ENCODE measurements around the gene HIVEP3.
"Not testable (repeated sequence)": the region's sequence is repeated elsewhere in the genome, so short reads cannot be mapped to it uniquely, and the experiment has no call there.

Gene HIVEP3

DNA sequence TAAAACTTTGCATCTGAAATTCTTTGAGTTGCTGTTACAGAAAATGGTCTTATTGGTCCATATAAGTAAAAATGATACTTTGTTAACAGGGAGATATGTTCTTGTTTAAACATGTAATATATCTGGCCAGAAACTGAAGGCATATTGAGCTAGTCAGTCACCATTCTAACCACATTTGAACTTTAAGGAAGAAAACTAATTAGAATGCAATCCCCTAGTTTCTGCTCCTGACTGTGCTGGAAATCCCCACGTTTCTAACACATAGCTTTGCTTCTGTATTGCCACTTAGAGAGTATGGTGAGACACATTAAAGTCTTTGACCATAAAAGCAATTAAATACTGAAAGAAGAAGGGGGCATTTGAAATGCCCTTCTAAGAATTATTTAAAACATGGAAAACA lies 32.1 kb upstream of the HIVEP3 start:
- Histone ChIP-seq H3K36me3 (no peaks in the 10 kb centered on the region), H3K4me3 (no peak overlapping the region), H3K27ac (no peak overlapping the region), H3K27me3 (no peaks in the 10 kb centered on the region), H3K9ac (no peak overlapping the region), H3K4me2 (no peak overlapping the region), H4K20me1 (no peaks in the 10 kb centered on the region; a peak in 1 of 22 replicates), H3K9me3 (replicated peaks in 1 of 11) (peaks cover 16 to 40% (median 30%) of the 10 kb centered on the region in 11 experiments), H3K4me1 (peaks cover 4 to 12% (median 8%) of the 10 kb centered on the region in 10 experiments)
- no peak for TF ChIP-seq Cebpa-rat (IDR thresholded peaks at IDR 0.05)

- not testable (repeated sequence) for H3K27ac ChIP-seq, H4K20me1 ChIP-seq, H3K36me3 ChIP-seq, H3K27me3 ChIP-seq, H3K4me3 ChIP-seq, H3K4me1 ChIP-seq, H3K9ac ChIP-seq, H3K4me2 ChIP-seq
- peaks cover 30 to 50% (median 38%) of the 10 kb centered on the region in 11 experiments for H3K9me3 ChIP-seq (replicated peaks in 1 of 11)
These were observed 27.2 kb upstream of the HIVEP3 start for GRCh38 chr1:41945946-41946345.

- H3K4me1 ChIP-seq, result peaks cover 0 to 9% (median 0%) of the 10 kb centered on the region in 10 experiments; a peak in 2 of 20 replicates
- no peak overlapping the region for H3K4me2 ChIP-seq
- H3K9ac ChIP-seq, result no peak overlapping the region
- H3K27ac ChIP-seq, result no peak overlapping the region
- H3K36me3 ChIP-seq, result no peaks in the 10 kb centered on the region
- H4K20me1 ChIP-seq, result no peaks in the 10 kb centered on the region
- no peak for TF ChIP-seq Cebpa-rat (IDR thresholded peaks at IDR 0.05)
- H3K9me3 ChIP-seq (replicated peaks in 1 of 11), result peaks cover 15 to 29% (median 18%) of the 10 kb centered on the region in 11 experiments
- H3K27me3 ChIP-seq, result no peaks in the 10 kb centered on the region
- no peak overlapping the region for H3K4me3 ChIP-seq
These were observed 25.0 kb upstream of the HIVEP3 start for GRCh38 chr1:41943717-41944116.

DNA sequence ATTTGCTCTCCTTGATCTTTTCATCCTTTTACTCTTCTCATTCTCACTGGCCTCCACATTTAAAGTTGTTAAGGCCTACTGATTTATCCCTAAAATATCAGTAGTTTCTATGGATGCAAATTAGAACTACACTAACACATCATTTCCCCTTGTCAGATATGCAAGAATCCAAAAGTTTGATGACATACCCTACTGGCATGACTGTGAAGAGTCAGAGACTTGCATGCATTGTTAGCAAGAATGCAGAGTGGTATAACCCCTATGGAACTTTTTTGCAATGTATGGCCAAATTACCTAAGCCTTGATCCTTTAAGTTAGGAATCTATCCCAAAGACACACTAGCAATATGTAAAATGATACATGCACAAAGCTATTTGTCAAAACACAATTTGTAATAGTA lies 23.6 kb upstream of the HIVEP3 start:
- H4K20me1 ChIP-seq, result no peaks in the 10 kb centered on the region
- no peaks in the 10 kb centered on the region for H3K27me3 ChIP-seq
- no peak overlapping the region for H3K9ac ChIP-seq
- no peak overlapping the region for H3K4me3 ChIP-seq
- no peak overlapping the region for H3K27ac ChIP-seq
- TF ChIP-seq Cebpa-rat (IDR thresholded peaks at IDR 0.05), result no peak
- H3K4me2 ChIP-seq, result no peak overlapping the region
- H3K4me1 ChIP-seq, result peaks cover 0 to 9% (median 0%) of the 10 kb centered on the region in 10 experiments; a peak in 2 of 20 replicates
- peaks cover 15 to 21% (median 16%) of the 10 kb centered on the region in 11 experiments for H3K9me3 ChIP-seq (replicated peaks in 1 of 11)
- H3K36me3 ChIP-seq, result no peaks in the 10 kb centered on the region

DNA sequence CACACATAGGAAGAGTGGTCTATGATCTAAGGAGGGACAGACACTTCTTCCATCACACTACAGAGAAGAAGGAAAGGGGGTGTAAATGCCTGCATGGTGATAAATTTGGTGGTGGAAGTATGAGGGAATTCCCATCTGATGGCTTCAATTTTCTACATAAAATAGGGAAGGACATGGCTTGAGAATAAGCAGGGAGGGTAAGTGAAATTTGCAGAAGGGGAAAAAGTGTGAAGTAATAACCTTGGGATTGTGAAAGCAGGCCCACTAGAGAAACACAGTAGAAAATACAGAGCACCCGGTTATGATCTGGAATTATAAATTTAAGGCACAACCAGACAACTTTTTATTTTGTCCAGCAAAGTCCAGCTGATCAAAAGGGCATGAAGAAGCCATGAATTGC lies 22.7 kb upstream of the HIVEP3 start:
- Histone ChIP-seq H3K9ac (no peak overlapping the region), H3K27me3 (no peaks in the 10 kb centered on the region), H3K4me1 (peaks cover 0 to 9% (median 0%) of the 10 kb centered on the region in 10 experiments; a peak in 2 of 20 replicates), H3K9me3 (replicated peaks in 1 of 11) (peaks cover 15 to 21% (median 16%) of the 10 kb centered on the region in 11 experiments), H3K36me3 (no peaks in the 10 kb centered on the region), H4K20me1 (no peaks in the 10 kb centered on the region), H3K4me3 (no peak overlapping the region), H3K4me2 (peak overlapping the region in 1 of 11 experiments; percentile 26; a peak in 2 of 22 replicates), H3K27ac (no peak overlapping the region)
- no peak for TF ChIP-seq Cebpa-rat (IDR thresholded peaks at IDR 0.05)

GRCh38 chr1:41939194-41939593 lies 20.5 kb upstream of the HIVEP3 start:
- Histone ChIP-seq H3K4me1 (peaks cover 0 to 9% (median 0%) of the 10 kb centered on the region in 10 experiments; a peak in 2 of 20 replicates), H3K4me2 (no peak overlapping the region), H3K9ac (no peak overlapping the region), H3K36me3 (no peaks in the 10 kb centered on the region), H4K20me1 (no peaks in the 10 kb centered on the region), H3K27ac (no peak overlapping the region), H3K4me3 (no peak overlapping the region), H3K9me3 (replicated peaks in 1 of 11) (peaks cover 9 to 16% (median 12%) of the 10 kb centered on the region in 11 experiments; a peak in 21 of 22 replicates), H3K27me3 (no peaks in the 10 kb centered on the region)
- TF ChIP-seq Cebpa-rat (IDR thresholded peaks at IDR 0.05), result no peak

- no peak overlapping the region for H3K27ac ChIP-seq
- peaks cover 5 to 15% (median 9%) of the 10 kb centered on the region in 11 experiments; a peak in 15 of 22 replicates for H3K9me3 ChIP-seq (replicated peaks in 1 of 11)
- no peak for TF ChIP-seq Cebpa-rat (IDR thresholded peaks at IDR 0.05)
- no peak overlapping the region for H3K4me3 ChIP-seq
- no peak overlapping the region for H3K9ac ChIP-seq
- H3K4me2 ChIP-seq, result no peak overlapping the region
- no peaks in the 10 kb centered on the region for H4K20me1 ChIP-seq
- H3K4me1 ChIP-seq, result peaks cover 0 to 2% (median 0%) of the 10 kb centered on the region in 10 experiments; a peak in 1 of 20 replicates
- H3K27me3 ChIP-seq, result no peaks in the 10 kb centered on the region
- no peaks in the 10 kb centered on the region for H3K36me3 ChIP-seq
These were observed 17.4 kb upstream of the HIVEP3 start for GRCh38 chr1:41936107-41936506.

DNA sequence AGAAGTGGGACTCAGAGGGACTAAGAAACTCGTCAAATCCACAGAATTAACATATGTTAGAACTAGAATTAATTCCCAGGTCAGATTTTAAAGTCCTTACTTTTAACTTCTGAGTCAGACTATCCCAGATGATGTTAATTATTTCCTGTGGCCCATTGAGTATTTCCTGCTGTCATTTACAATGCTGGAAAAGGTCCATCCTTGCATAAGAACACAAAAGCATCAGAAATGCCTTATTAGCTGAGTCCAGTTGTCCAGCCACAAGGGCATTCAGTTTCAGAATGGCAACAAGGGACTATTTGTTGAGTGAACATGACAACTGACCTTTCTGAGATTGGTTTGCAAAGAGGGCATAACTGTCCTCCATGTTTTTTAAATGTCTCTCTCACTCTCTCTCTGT lies 16.5 kb upstream of the HIVEP3 start:
- Histone ChIP-seq H3K27me3 (no peaks in the 10 kb centered on the region), H3K9ac (no peak overlapping the region), H3K4me1 (no peaks in the 10 kb centered on the region), H3K4me2 (no peak overlapping the region), H3K27ac (no peak overlapping the region), H3K4me3 (no peak overlapping the region), H3K36me3 (no peaks in the 10 kb centered on the region), H3K9me3 (replicated peaks in 1 of 11) (peaks cover 5 to 15% (median 9%) of the 10 kb centered on the region in 11 experiments; a peak in 15 of 22 replicates), H4K20me1 (no peaks in the 10 kb centered on the region)
- no peak for TF ChIP-seq Cebpa-rat (IDR thresholded peaks at IDR 0.05)

DNA sequence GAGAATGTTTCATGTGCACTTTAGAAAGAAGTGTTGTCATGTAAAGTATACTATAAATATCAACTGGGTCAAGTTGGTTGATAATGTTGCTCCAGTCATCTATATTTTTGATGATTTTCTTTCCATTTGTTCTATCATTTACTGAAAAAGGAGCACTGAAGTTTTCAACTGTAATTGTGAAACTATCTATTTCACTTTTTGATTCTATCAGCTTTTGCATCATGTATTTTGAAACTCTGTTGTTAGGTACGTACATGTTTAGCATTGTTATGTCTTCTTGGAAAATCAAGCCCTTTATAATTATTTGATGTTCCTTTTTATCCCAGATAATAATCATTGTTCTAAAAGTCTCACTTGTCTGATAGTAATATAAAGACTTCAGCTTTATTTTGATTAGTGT lies 14.4 kb upstream of the HIVEP3 start:
- Histone ChIP-seq H3K9ac (no peak overlapping the region), H3K4me3 (no peak overlapping the region), H3K27ac (no peak overlapping the region), H3K36me3 (no peaks in the 10 kb centered on the region), H3K9me3 (replicated peaks in 1 of 11) (peaks cover 5 to 15% (median 9%) of the 10 kb centered on the region in 11 experiments; a peak in 15 of 22 replicates), H4K20me1 (no peaks in the 10 kb centered on the region), H3K27me3 (no peaks in the 10 kb centered on the region), H3K4me1 (no peaks in the 10 kb centered on the region), H3K4me2 (no peak overlapping the region)
- TF ChIP-seq Cebpa-rat (IDR thresholded peaks at IDR 0.05), result no peak

- H3K4me3 ChIP-seq, result no peak overlapping the region
- H3K9me3 ChIP-seq (replicated peaks in 1 of 11), result peaks cover 5 to 15% (median 9%) of the 10 kb centered on the region in 11 experiments; a peak in 14 of 22 replicates
- no peaks in the 10 kb centered on the region for H3K36me3 ChIP-seq
- H3K4me2 ChIP-seq, result no peak overlapping the region
- H3K27me3 ChIP-seq, result no peaks in the 10 kb centered on the region
- H3K27ac ChIP-seq, result no peak overlapping the region
- H4K20me1 ChIP-seq, result no peaks in the 10 kb centered on the region
- no peaks in the 10 kb centered on the region for H3K4me1 ChIP-seq
- H3K9ac ChIP-seq, result no peak overlapping the region
- no peak for TF ChIP-seq Cebpa-rat (IDR thresholded peaks at IDR 0.05)
These were observed 12.9 kb upstream of the HIVEP3 start for GRCh38 chr1:41931578-41931977.
